ENCODE data around the gene RHBDL1.
A peak's percentile ranks its signal among the peaks of the same experiment; 100 is the strongest.

DNA sequence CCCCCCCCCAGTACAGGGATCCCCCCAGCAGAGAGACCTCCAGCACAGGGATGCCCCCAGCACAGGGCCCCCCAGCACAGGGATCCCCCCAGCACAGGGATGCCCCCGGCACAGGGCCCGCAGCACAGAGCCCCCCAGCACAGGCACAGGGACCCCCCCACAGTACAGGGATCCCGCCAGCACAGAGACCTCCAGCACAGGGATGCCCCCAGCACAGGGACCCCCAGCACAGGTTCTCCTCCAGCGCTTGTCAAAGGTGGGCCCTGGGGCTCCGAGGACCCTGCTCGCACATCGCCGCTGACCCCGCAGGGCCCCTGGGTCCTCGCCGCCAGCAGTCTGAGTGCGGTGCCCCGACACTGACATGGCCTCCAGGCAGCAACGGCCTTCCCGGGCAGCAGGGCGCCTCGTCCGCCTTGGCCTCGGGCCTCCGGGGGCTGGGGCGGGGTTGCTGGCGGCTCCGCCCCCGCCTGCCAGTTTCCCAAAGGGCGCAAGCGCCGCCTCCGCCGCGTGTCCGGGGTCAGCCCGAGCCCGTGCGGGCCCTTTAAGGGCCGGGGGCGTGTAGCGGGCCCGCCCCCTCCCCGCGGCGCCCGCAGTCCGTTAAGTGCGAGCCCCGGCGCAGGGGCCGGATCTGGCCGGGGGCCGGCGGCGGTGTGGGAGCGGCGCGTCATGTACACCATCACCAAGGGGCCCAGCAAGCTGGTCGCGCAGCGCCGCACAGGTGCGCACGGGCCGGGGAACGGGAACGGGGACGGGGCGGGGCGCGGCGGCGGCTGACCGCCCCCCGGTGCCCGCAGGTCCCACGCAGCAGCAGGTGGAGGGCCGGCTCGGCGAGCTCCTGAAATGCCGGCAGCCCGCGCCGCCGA, 33.9 kb upstream of the RHBDL1 start, which contains the start of gene MCRIP2:
- TF ChIP-seq, protein P1, sequence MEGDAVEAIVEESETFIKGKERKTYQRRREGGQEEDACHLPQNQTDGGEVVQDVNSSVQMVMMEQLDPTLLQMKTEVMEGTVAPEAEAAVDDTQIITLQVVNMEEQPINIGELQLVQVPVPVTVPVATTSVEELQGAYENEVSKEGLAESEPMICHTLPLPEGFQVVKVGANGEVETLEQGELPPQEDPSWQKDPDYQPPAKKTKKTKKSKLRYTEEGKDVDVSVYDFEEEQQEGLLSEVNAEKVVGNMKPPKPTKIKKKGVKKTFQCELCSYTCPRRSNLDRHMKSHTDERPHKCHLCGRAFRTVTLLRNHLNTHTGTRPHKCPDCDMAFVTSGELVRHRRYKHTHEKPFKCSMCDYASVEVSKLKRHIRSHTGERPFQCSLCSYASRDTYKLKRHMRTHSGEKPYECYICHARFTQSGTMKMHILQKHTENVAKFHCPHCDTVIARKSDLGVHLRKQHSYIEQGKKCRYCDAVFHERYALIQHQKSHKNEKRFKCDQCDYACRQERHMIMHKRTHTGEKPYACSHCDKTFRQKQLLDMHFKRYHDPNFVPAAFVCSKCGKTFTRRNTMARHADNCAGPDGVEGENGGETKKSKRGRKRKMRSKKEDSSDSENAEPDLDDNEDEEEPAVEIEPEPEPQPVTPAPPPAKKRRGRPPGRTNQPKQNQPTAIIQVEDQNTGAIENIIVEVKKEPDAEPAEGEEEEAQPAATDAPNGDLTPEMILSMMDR (IDR thresholded peaks at IDR 0.05; ENCODE audit: low read depth, low read length): no peak
- TF ChIP-seq POLR2A (IDR thresholded peaks at IDR 0.05; ENCODE audit: extremely low read depth, insufficient read length) (peak; percentile 74), MYC (IDR thresholded peaks at IDR 0.05; ENCODE audit: low read depth, low read length) (peak; percentile 81)
- TF ChIP-seq, protein P2, sequence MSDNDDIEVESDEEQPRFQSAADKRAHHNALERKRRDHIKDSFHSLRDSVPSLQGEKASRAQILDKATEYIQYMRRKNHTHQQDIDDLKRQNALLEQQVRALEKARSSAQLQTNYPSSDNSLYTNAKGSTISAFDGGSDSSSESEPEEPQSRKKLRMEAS (IDR thresholded peaks at IDR 0.05; ENCODE audit: low read depth, low read length): peak; percentile 72
